Amniotic stem cell (primary cell): Measurements from ENCODE around the gene CDH13.

Source experiments
- DNase-seq: peaks from one replicate; lab custom pipeline; 2025; lab: John Stamatoyannopoulos, UW

Gene CDH13

GRCh38 chr16:83682116-83682867 lies 1055.5 kb downstream of the CDH13 start:
- no peak for DNase-seq

- no peak for DNase-seq
These were observed 1056.1 kb downstream of the CDH13 start for GRCh38 chr16:83682868-83683235.

GRCh38 chr16:83685615-83686165 lies 1058.9 kb downstream of the CDH13 start:
- DNase-seq: no peak

GRCh38 chr16:83686726-83687125 lies 1060.0 kb downstream of the CDH13 start:
- DNase-seq: no peak

GRCh38 chr16:83689385-83689831 lies 1062.6 kb downstream of the CDH13 start:
- DNase-seq: peak; percentile 81

- no peak for DNase-seq
These were observed 1065.5 kb downstream of the CDH13 start for GRCh38 chr16:83692224-83692623.

DNA sequence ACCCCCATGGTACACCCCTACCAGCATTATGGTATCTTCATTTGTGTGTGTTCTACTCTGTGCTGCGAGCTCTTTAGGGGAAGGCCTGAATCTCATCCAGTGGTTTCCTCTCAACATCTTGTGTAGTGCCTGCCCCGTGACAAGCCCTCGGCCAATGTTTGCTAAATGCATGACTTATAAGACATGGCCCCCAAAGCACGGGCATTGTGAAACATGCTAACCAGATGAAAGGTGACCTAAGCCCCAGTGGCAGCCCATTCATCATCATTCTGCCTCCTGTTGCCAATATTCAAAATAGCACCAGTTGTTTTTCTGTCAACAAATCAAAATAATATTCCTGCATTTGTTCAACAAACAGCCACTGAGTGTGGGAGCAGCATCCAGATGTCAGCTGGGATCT lies 1072.2 kb downstream of the CDH13 start:
- no peak for DNase-seq

DNA sequence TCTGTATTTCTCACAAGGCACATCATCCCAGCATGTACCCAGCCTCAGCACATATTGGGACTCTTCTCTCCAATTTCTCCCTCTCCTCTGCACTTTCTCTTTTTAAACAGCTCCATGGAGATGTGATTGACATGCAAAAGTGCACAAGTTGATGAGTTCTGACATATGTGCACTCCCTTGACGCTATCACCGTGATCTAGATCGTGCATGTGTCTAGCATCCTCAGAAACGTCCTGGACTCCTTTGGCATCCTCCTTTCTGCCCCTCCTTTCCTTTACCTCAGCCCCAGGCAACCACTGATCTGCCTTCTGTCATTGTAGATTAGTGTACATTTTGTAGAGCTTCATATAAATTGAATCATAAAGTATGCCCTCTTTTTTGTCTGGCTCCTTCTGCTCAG lies 1073.0 kb downstream of the CDH13 start:
- no peak for DNase-seq

DNA sequence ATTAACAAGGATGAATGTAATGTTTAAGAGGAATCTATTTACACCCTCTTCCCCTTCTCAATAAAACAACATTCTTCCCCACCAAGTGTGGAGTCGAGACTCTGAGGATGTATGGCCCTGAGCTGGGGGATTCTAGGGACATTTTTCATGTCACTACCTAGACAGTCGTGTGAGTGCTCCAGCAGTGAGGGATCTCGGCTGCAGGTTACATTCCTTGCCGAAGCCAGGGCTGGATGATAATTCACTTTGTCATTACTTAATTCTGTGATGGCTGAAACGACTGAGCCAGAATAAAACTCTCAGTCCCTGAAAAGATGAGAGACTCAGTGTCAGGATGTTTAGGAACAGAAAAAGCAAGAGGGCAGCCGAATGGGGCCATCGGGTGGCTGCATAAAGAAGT lies 1074.1 kb downstream of the CDH13 start:
- DNase-seq: no peak

DNA sequence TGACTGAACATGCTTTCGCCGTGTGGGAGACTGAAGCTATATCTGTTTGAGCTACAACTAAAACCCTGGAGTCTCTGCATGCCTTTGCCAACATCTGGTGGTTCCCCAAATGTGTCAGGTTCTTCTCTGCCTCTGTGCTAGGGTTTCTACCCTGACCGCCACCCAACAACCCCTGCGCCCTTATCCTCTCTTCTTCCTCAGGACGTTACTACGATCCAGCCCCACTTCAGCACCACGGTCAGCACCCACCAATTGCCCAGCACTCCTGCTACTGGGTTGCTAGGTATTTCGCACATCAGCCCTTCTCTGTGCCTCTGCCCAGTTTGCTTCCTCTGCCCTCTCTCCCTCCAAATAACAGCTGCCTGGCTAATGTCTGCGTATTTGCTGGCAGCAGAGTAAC lies 1074.7 kb downstream of the CDH13 start:
- DNase-seq: no peak

- DNase-seq: no peak
These were observed 1077.9 kb downstream of the CDH13 start for GRCh38 chr16:83704656-83705055.

DNA sequence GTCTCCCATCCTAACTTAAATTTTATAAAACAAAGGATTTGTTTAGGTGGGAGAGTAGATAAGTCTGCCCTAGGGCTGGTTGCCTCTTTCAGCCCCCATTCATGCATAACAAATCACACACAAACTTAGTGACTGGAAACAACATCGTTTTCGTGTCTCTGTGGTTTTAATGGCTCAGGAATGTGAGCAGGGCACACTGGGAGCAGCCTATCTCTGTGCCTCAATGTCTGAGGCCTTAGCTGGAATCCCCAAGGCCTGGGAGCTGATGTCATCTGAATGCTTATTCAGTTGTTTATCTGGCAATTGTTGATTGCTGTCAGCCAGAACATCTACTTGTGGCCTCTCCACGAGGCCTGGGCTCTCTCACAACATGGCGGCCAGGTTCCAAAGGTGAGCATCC lies 1079.1 kb downstream of the CDH13 start:
- DNase-seq: peak; percentile 18

- DNase-seq: no peak
These were observed 1079.6 kb downstream of the CDH13 start for GRCh38 chr16:83706394-83706793.

GRCh38 chr16:83711069-83711468 lies 1084.3 kb downstream of the CDH13 start:
- DNase-seq: no peak

DNA sequence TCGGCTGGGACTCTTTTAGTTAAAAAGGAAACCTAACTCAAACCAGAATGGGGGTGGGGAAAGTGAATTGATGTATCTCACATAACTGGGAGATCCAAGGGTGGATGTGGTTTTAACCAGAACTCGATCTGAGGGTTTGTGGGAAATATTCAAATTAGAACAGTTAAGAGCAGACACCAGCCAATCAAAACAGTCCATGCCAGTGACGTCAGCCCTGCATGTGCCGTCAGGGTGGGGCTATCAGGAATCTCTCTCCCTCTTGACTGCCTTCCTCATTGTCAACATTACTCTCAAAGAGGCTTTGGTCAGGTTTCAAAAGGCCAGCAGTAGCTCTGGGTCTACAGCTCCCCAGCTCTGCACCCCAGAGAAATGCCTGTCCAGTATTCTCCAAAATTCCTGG lies 1086.8 kb downstream of the CDH13 start:
- DNase-seq: no peak

GRCh38 chr16:83714286-83714685 lies 1087.5 kb downstream of the CDH13 start:
- no peak for DNase-seq

DNA sequence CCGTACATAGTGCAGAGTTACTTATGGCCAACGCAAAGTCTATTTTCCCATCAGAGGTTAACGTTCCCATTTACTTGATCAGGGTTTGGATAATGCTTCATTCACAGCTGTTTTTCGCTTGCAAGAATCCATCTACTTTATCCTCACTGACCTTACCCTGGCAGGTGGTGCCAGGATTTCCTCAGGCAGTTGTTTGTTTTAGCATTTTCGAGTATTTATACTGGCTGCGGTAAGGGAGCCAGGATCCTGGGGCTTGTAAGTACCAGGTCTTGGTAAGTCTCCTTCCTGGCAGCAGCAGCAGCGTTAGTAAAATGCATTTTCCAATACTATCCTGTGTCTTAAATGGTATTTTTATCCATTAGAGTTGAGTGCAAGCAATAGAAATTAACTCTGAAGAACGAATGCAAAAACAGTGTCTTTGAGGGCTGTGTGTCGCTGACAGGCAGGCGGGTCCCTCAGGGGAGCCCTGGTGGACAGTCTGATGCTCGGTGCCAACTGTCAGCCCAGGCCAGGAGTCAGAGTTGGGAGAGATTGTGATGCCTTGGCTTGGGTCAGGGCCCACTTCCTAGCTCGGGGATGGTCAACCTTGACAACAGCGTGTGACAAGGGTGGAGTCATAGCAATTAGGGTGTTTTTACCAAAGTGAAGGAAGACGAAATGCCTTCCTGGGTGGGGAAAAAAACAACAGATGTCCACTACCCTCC lies 1088.6 kb downstream of the CDH13 start:
- no peak for DNase-seq

DNA sequence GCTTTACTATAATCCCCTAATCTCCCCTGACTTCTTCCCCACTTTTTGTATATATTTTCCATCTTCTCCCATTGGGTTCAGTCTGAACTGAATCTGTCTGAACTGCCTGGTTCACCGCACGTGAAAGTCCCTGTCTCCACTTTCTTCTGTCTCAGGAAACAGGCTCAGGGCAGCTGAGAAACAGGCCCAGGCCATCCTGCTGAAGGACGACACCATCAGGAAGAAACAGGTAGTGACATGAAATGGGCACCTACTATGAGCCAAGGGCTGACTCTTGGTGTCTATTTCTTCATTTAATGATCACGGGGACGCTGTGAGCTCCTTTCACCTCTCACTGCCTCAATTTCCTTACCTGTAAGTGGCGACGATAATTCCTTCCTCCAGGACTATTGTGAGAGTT lies 1090.5 kb downstream of the CDH13 start:
- DNase-seq: no peak

DNA sequence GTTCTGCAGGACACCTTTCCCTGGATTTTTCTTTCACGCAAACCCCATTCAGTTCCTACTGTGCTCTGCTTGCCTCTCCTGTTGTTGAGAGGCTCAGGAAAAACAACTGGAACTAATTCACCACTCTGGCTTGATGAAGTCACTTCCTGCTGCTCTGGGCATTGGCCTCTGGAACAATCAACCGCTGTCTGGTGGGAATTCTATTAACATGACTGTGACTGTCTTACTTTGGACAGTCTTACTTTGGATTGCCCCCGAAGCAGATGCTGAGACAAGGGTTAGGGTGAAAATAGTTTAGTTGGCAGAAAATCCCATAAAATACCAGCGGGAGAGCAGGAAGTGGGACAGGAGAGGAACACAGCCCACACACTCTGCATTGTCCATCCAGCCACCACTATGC lies 1091.0 kb downstream of the CDH13 start:
- no peak for DNase-seq

DNA sequence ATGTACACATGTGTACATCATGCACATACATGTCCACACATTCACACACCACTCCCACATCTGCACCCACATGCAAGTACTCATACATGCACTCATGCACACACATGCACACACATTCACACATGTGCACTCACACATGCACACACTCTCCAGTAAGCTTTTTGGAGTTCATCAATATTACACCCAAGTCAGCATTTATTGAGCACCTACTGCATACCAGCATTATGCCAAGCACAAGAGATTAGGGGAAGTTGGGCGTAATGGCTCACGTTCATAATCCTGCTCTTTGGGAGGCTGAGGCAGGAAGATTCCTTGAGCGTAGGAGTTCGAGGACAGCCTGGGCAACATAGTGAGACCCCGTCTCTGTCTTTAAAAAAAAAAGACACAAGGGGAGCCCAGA lies 1093.4 kb downstream of the CDH13 start:
- no peak for DNase-seq

- DNase-seq: no peak
These were observed 1094.2 kb downstream of the CDH13 start for GRCh38 chr16:83720981-83721380.

- DNase-seq: no peak
These were observed 1094.9 kb downstream of the CDH13 start for GRCh38 chr16:83721676-83722075.

DNA sequence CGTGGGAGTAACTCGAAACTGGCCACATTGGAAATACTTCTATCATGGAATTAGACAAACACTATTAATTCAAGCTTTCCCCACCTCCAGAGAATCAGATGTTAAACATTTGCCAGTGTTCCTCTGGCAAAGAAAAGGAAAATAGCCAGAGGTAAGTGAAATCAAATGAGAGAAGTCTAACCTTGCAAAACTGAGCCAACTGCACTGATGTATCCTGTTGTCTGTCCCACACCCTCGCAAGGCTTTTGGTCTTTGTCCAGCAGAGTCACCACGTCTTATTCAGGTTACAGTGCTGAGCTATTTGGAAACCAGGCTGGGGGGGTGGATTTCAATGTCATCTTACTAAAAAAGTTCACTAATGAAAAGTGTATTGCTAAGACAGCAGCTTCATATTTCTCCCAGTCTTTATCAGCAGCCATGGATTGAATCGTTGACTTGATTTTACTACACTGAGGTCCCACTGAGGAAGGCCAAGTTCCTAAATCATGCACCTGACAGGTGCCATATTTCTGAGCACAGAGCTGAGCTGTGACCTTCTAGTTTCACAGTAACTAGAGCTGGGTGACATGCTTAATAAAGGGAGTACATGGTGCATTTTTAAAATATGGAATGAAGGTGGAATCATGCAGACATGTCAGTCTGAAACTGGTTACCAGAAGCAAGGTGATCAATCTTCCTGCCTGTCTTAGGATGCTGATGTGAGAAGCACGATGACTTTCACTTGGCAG lies 1095.9 kb downstream of the CDH13 start:
- no peak for DNase-seq
